ENCODE data around the gene PRDM2. TPM values are rescaled to one million over a fixed set of nuclear protein-coding genes. Genes with fewer than 3 reads are reported as not detected.

PRDM2 gene
- total and polyA plus RNA-seq, 12 donors, result 12.5 to 45.3 (median 30.2) TPM

DNA sequence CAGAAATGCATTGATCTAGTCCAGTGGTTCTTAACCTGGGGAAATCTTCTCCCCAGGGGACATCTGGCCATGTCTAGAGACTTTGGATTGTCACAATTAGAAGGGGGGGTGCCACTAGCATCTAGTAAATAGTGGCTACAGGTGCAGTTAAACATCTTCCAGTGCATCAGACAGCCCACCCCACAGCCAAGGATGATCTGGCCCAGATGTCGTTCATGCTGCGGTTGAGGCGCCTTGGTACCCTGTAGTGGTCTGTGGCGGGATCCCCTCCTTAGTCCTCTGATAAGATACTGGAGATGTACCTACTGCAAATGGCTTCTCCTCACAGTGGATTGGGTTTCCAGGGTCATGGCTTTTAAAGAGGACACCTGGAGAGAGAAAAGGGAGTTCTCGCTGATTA, 69.8 kb downstream of the PRDM2 start:
- 87 to 99% (median 96%) methylated on average over 3 to 5 of the region's 5 CpGs for WGBS, 4 donors
- Histone ChIP-seq H3K4me3 (no peak overlapping the region), H3K9me3 (replicated peaks in 1 of 3) (no peaks in the 10 kb centered on the region), H3K4me1 (replicated peaks in 1 of 2) (peaks cover 9 to 29% of the 10 kb centered on the region in 2 donors), H3K36me3 (replicated peaks in 1 of 2) (peaks cover 0 to 6% of the 10 kb centered on the region in 2 donors), H3K27me3 (no peaks in the 10 kb centered on the region), H3K27ac (no peak overlapping the region)
- DNase-seq, result no peak
- intact Hi-C loops (cut with DNase I), result no loop called here
- TF ChIP-seq, protein P1, sequence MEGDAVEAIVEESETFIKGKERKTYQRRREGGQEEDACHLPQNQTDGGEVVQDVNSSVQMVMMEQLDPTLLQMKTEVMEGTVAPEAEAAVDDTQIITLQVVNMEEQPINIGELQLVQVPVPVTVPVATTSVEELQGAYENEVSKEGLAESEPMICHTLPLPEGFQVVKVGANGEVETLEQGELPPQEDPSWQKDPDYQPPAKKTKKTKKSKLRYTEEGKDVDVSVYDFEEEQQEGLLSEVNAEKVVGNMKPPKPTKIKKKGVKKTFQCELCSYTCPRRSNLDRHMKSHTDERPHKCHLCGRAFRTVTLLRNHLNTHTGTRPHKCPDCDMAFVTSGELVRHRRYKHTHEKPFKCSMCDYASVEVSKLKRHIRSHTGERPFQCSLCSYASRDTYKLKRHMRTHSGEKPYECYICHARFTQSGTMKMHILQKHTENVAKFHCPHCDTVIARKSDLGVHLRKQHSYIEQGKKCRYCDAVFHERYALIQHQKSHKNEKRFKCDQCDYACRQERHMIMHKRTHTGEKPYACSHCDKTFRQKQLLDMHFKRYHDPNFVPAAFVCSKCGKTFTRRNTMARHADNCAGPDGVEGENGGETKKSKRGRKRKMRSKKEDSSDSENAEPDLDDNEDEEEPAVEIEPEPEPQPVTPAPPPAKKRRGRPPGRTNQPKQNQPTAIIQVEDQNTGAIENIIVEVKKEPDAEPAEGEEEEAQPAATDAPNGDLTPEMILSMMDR (IDR thresholded peaks at IDR 0.05), result no peak
- no peak for TF ChIP-seq POLR2A (IDR thresholded peaks at IDR 0.05)

DNA sequence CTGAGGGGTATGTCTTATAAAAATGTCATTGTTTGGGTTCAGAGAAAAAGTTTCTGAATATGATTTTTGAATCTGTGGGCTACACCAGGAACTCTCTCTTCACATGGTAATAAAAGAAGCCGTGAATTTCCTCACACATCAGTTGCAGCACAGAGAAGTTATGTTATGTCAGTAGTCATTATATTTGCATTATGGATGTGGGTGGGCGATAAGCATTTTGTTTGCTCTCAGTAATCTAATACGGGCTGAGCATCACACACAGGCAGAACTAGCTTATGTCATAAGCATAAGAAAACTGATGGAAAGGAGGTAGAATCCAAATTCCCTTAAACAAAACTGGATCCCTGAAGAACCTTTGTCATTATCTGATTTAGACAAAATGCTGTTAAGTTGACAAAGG, 70.8 kb downstream of the PRDM2 start:
- Histone ChIP-seq H3K27me3 (no peaks in the 10 kb centered on the region), H3K27ac (no peak overlapping the region), H3K9me3 (replicated peaks in 1 of 3) (no peaks in the 10 kb centered on the region), H3K4me3 (no peak overlapping the region), H3K36me3 (replicated peaks in 1 of 2) (peaks cover 0 to 8% of the 10 kb centered on the region in 2 donors), H3K4me1 (replicated peaks in 1 of 2) (peaks cover 7 to 34% of the 10 kb centered on the region in 2 donors)
- TF ChIP-seq, protein P1 (IDR thresholded peaks at IDR 0.05), result no peak
- TF ChIP-seq POLR2A (IDR thresholded peaks at IDR 0.05), result no peak
- intact Hi-C loops (cut with DNase I), result no loop called here
- WGBS, 4 donors, result 86 to 92% (median 89%) methylated on average over 3 of the region's 3 CpGs
- DNase-seq, result no peak

DNA sequence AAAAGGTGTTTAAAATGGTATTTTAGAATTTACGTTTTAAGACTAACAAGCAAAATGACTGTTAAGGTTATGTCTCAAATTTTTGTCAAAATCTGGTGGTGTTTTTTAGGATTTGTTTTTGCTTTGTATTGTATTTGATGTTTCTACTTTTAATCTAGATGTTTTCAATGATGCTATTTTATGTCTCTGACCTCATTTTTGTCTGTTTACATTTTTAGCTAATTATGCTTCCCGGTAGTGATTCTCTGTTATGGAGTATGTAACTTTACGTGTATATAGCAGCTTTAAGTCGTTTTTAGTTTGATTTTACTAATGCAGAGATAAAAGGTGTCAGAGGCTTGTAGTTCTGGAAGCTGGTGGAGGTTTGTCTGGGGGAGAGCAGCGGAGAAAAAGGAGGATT, 71.8 kb downstream of the PRDM2 start:
- intact Hi-C loops (cut with DNase I), result no loop called here
- H3K4me1 ChIP-seq (replicated peaks in 1 of 2), result peaks cover 7 to 29% of the 10 kb centered on the region in 2 donors
- no peaks in the 10 kb centered on the region for H3K27me3 ChIP-seq
- no peak for TF ChIP-seq POLR2A (IDR thresholded peaks at IDR 0.05)
- TF ChIP-seq, protein P1 (IDR thresholded peaks at IDR 0.05), result no peak
- peaks cover 0 to 17% of the 10 kb centered on the region in 2 donors for H3K36me3 ChIP-seq (replicated peaks in 1 of 2)
- no peaks in the 10 kb centered on the region for H3K9me3 ChIP-seq (replicated peaks in 1 of 3)
- 83 to 89% (median 88%) methylated on average over 5 of the region's 5 CpGs for WGBS, 4 donors
- no peak overlapping the region for H3K27ac ChIP-seq
- no peak overlapping the region for H3K4me3 ChIP-seq
- no peak for DNase-seq

DNA sequence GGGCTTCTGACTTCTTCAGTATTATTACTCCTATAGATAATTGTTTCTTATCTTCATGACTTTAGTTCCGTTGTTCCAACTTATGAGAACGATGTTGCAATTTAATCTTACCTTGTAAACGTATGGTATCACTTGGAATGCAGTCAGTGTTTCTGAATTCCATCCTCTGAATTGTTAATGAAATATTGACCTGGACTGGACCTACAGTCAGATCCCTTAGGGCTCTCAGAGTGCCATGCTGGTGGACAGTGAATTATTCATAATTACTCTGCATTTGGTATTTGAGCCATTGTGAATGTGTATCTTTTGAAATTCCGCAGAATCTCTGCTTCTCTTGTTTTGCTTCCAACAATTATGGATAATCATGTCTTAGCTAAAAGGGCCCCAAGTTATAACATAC, 72.3 kb downstream of the PRDM2 start:
- no peak for DNase-seq
- WGBS, 4 donors, result 82 to 95% (median 90%) methylated on average over 4 of the region's 4 CpGs
- Histone ChIP-seq H3K27me3 (no peaks in the 10 kb centered on the region), H3K4me3 (no peak overlapping the region), H3K36me3 (replicated peaks in 1 of 2) (peaks cover 0 to 21% of the 10 kb centered on the region in 2 donors), H3K27ac (no peak overlapping the region), H3K4me1 (replicated peaks in 1 of 2) (peaks cover 6 to 24% of the 10 kb centered on the region in 2 donors), H3K9me3 (replicated peaks in 1 of 3) (no peaks in the 10 kb centered on the region)
- TF ChIP-seq, protein P1 (IDR thresholded peaks at IDR 0.05), result no peak
- no peak for TF ChIP-seq POLR2A (IDR thresholded peaks at IDR 0.05)
- intact Hi-C loops (cut with DNase I), result no loop called here
